ENCODE results near the gene SRRM3. TPM values are rescaled to one million over a fixed set of nuclear protein-coding genes. Genes with fewer than 3 reads are reported as not detected.

The SRRM3 gene
- total and polyA plus RNA-seq, 9 of the 15 experiments (the other 6 are each of a cell fraction or from before 2014, with no cell fraction given): 0.04 to 0.91 (median 0.46) TPM; not detected in 2

GRCh38 chr7:76303202-76304147 is 101.8 kb downstream of the SRRM3 start (continued):
- TF ChIP-seq, protein P1, sequence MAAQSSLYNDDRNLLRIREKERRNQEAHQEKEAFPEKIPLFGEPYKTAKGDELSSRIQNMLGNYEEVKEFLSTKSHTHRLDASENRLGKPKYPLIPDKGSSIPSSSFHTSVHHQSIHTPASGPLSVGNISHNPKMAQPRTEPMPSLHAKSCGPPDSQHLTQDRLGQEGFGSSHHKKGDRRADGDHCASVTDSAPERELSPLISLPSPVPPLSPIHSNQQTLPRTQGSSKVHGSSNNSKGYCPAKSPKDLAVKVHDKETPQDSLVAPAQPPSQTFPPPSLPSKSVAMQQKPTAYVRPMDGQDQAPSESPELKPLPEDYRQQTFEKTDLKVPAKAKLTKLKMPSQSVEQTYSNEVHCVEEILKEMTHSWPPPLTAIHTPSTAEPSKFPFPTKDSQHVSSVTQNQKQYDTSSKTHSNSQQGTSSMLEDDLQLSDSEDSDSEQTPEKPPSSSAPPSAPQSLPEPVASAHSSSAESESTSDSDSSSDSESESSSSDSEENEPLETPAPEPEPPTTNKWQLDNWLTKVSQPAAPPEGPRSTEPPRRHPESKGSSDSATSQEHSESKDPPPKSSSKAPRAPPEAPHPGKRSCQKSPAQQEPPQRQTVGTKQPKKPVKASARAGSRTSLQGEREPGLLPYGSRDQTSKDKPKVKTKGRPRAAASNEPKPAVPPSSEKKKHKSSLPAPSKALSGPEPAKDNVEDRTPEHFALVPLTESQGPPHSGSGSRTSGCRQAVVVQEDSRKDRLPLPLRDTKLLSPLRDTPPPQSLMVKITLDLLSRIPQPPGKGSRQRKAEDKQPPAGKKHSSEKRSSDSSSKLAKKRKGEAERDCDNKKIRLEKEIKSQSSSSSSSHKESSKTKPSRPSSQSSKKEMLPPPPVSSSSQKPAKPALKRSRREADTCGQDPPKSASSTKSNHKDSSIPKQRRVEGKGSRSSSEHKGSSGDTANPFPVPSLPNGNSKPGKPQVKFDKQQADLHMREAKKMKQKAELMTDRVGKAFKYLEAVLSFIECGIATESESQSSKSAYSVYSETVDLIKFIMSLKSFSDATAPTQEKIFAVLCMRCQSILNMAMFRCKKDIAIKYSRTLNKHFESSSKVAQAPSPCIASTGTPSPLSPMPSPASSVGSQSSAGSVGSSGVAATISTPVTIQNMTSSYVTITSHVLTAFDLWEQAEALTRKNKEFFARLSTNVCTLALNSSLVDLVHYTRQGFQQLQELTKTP (IDR thresholded peaks at IDR 0.05; ENCODE audit: low read depth in 1 of 2, partially characterized antibody in 2 of 2): no peak
- no peak for TF ChIP-seq MECOM (CRISPR knock-in tag; IDR thresholded peaks at IDR 0.05)
- no peak for TF ChIP-seq STAG1 (CRISPR knock-in tag; IDR thresholded peaks at IDR 0.05; ENCODE audit: borderline replicate concordance)
- no peak for TF ChIP-seq SIN3B (IDR thresholded peaks at IDR 0.05; ENCODE audit: low read depth)
- no peak for TF ChIP-seq ZFP30 (CRISPR knock-in tag; IDR thresholded peaks at IDR 0.05; ENCODE audit: borderline replicate concordance)
- TF ChIP-seq SIN3A (IDR thresholded peaks at IDR 0.05; ENCODE audit: borderline replicate concordance in 2 of 2, control insufficient read depth in 1 of 2, low read depth in 2 of 2, low read length in 2 of 2): peak; percentile 53 to 86; a peak in 3 of 4 replicates
- TF ChIP-seq HMG20B (CRISPR knock-in tag; IDR thresholded peaks at IDR 0.05): no peak
- TF ChIP-seq MEF2A (IDR thresholded peaks at IDR 0.05; ENCODE audit: control insufficient read depth, low read depth, low read length): no peak
- TF ChIP-seq ZNF77 (CRISPR knock-in tag; IDR thresholded peaks at IDR 0.05): no peak
- no peak for TF ChIP-seq KAT8 (IDR thresholded peaks at IDR 0.05; ENCODE audit: low read depth)
- no peak for TF ChIP-seq MXD1 (CRISPR knock-in tag; IDR thresholded peaks at IDR 0.05; ENCODE audit: borderline replicate concordance, poor library complexity, severe bottlenecking)
- TF ChIP-seq CHD2 (IDR thresholded peaks at IDR 0.05; ENCODE audit: low read depth, low read length): peak; percentile 52; the same call in 1 of the 2 replicates
- TF ChIP-seq ARID2 (IDR thresholded peaks at IDR 0.05): no peak
- TF ChIP-seq BCOR (IDR thresholded peaks at IDR 0.05): peak; percentile 42
- peak; percentile 95; the same call in 1 of the 2 replicates for TF ChIP-seq ZC3H4 (CRISPR knock-in tag; IDR thresholded peaks at IDR 0.05; ENCODE audit: borderline replicate concordance)
- no peak for TF ChIP-seq ELF2 (CRISPR knock-in tag; IDR thresholded peaks at IDR 0.05)
- no peak for TF ChIP-seq TFAM (CRISPR knock-in tag; conservative IDR thresholded peaks at IDR 0.05)
- no peak for TF ChIP-seq HNRNPK (IDR thresholded peaks at IDR 0.05; ENCODE audit: low read depth, low read length, poor library complexity, severe bottlenecking)
- no peak for TF ChIP-seq C11orf30 (IDR thresholded peaks at IDR 0.05; ENCODE audit: low read depth)
- TF ChIP-seq SLC30A9 (CRISPR knock-in tag; IDR thresholded peaks at IDR 0.05): no peak
- TF ChIP-seq ZBTB2 (IDR thresholded peaks at IDR 0.05): peak; percentile 81

Data from K562 (cell line).